GM10248 (cell line): Measurements from ENCODE around the gene DNAAF5.
A peak's percentile ranks its signal among the peaks of the same experiment; 100 is the strongest.

ENCODE experiments used
- CTCF ChIA-PET: fragments of 300-600 bp; sonication (Branson Sonifier 250); formaldehyde crosslinking; extraction: SDS; loops from one replicate; lab custom pipeline; 2021; ENCODE audit warnings: antibody characterized with exemption; lab: Yijun Ruan, JAX
- POLR2A ChIA-PET: fragments of 350-650 bp; sonication (Branson Sonifier 250); formaldehyde crosslinking; extraction: SDS; loops from one replicate; lab custom pipeline; 2020; ENCODE audit warnings: antibody characterized with exemption; lab: Yijun Ruan, JAX
- DNase-seq: peaks from one replicate; pipeline ENCODE4 v3.0.0; 2012; ENCODE audit errors: extremely low spot score
- TF ChIP-seq, protein P1 (sequence below): IDR thresholded peaks from 2 replicates; pipeline ENCODE4 v1.5.1; 2012; ENCODE audit warnings: mild to moderate bottlenecking, low read depth; ENCODE audit errors: extremely low read depth, missing control alignments, control extremely low read depth

DNAAF5 gene

GRCh38 chr7:726084-726853 is at the start of gene DNAAF5:
Gene DNAAF5 (plus strand): TSS chr7:726699. CDS start chr7:726721, 22 bp downstream.
- peak; percentile 95 for DNase-seq
- CTCF ChIA-PET, result interaction anchor here (1.4 kb wide), 1 partner anchor 10 kb away, joined by 3 read pairs; no protein-coding TSS in a partner anchor
- TF ChIP-seq, protein P1, sequence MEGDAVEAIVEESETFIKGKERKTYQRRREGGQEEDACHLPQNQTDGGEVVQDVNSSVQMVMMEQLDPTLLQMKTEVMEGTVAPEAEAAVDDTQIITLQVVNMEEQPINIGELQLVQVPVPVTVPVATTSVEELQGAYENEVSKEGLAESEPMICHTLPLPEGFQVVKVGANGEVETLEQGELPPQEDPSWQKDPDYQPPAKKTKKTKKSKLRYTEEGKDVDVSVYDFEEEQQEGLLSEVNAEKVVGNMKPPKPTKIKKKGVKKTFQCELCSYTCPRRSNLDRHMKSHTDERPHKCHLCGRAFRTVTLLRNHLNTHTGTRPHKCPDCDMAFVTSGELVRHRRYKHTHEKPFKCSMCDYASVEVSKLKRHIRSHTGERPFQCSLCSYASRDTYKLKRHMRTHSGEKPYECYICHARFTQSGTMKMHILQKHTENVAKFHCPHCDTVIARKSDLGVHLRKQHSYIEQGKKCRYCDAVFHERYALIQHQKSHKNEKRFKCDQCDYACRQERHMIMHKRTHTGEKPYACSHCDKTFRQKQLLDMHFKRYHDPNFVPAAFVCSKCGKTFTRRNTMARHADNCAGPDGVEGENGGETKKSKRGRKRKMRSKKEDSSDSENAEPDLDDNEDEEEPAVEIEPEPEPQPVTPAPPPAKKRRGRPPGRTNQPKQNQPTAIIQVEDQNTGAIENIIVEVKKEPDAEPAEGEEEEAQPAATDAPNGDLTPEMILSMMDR, result no peak
- POLR2A ChIA-PET, result no interaction called here

- DNase-seq, result no peak
- ChIA-PET POLR2A (no interaction called here), CTCF (interaction anchor here (1.3 kb wide), 1 partner anchor 9 kb away, joined by 3 read pairs; no protein-coding TSS in a partner anchor)
- TF ChIP-seq, protein P1, result no peak
Observed at GRCh38 chr7:676972-677385, 49.5 kb upstream of the DNAAF5 start.

GRCh38 chr7:680411-681127 is 45.9 kb upstream of the DNAAF5 start:
- CTCF ChIA-PET, result no interaction called here
- POLR2A ChIA-PET, result no interaction called here

DNA sequence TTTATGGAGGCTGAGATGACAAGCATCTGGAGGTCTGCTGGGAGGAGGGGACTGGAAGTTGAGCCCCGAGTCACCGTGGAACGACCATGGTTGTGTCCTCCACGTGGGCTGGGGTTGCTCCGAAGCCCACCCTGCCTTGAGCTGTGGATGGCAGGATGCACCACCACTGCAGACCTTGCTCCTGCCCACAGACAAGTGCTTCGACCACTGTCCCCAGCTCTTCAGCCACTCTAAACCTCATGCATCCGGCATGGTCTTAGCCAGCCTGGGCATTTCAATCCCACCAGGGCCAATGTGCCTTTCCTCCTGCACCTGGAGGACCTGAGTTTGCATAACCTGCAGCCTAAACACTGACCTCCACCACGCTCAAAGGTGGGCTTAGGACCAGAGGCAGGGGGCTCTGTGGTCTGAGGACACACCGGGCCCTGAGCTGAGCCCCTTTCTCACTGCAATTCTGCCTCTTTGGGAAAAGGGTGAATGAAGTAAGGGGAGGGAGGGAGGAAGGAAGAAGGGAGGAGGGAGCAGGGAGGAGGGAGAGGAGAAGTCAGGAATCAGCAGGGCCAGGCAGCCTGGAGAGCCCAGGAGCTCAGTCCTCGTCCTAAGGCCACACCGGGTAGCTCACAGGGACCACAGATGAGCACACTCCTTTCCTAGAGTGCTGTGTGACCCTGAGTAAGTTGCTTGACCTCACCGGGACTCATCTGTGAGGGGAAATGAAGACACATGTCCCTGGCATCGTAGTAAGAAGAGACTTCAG is 44.8 kb upstream of the DNAAF5 start:
- POLR2A ChIA-PET, result no interaction called here

More at GRCh38 chr7:680411-681127, 45.9 kb upstream of the DNAAF5 start:
- DNase-seq, result no peak
- TF ChIP-seq, protein P1, result no peak

GRCh38 chr7:682810-683209 is 43.7 kb upstream of the DNAAF5 start:
- CTCF ChIA-PET, result no interaction called here
- TF ChIP-seq, protein P1, result no peak
- no peak for DNase-seq
- POLR2A ChIA-PET, result no interaction called here

More for the DNA sequence above, 44.8 kb upstream of the DNAAF5 start:
- no peak for DNase-seq
- TF ChIP-seq, protein P1, result no peak
- CTCF ChIA-PET, result no interaction called here
